Stimulated activated CD4-positive, alpha-beta T cell treated with anti-CD3 and anti-CD28 coated beads, Interleukin-1b, Interleukin-23, amount 100 ng/mL, for 1 hour (primary cell): ENCODE results near the gene TSPOAP1.

Source experiments
- DNase-seq, 2 donors: peaks; one replicate each; pipeline ENCODE4 v3.0.0-alpha.2; 2020; ENCODE audit warnings: low read depth in 2 of 2

Gene TSPOAP1

DNA sequence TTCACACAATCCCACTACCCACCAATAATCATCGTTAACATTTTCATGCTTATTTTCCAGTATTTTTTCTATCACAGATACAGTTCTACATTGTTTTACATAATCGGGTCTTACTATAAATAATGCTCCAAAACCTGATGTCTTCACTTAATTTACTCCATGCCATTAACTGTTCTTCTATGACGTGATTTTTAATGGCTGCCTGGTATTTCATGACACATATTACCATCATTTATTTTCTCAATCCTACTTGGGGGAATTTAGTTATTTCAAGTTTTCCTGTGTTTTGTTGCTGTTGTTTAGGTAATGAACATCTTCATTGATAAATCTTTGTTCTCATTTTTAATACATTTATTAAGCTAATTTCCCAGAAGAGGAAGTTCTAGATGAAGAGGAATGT lies 75.5 kb downstream of the TSPOAP1 start:
- no peak for DNase-seq

DNA sequence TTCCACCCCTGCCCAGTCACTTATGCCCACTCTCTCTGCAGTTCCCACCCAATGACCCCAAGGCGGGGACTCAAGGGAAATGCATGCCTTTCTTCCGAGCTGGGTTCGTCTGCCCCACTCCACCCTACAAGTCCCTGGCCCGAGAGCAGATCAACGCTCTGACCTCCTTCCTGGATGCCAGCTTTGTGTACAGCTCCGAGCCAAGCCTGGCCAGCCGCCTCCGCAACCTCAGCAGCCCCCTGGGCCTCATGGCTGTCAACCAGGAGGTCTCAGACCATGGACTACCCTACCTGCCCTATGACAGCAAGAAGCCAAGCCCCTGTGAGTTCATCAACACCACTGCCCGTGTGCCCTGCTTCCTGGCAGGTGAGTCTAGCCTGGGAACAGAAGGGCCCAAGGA lies 76.5 kb downstream of the TSPOAP1 start:
- DNase-seq = no peak
